GM12864 (cell line): ENCODE results near the gene AFF3.

Experiments used
- DNase-seq: peaks from one replicate; pipeline ENCODE4 v3.0.0-alpha.2; 2011; ENCODE audit warnings: low read depth
- H3K4me3 ChIP-seq: 2 replicates; pipeline ENCODE4 v1.5.1; 2011; ENCODE audit warnings: mild to moderate bottlenecking, low read depth, low read length, control low read depth
- CTCF ChIP-seq: IDR thresholded peaks from 2 replicates; pipeline ENCODE4 v1.5.1; 2011; ENCODE audit warnings: low read depth, mild to moderate bottlenecking, moderate library complexity, low read length, control low read depth, inconsistent platforms; ENCODE audit errors: missing control alignments

AFF3 gene

GRCh38 chr2:99915108-99915675 lies 227.2 kb downstream of the AFF3 start:
- no peak overlapping the region for H3K4me3 ChIP-seq
- no peak for DNase-seq
- TF ChIP-seq CTCF, result no peak

- H3K4me3 ChIP-seq, result no peak overlapping the region
- no peak for DNase-seq
- no peak for TF ChIP-seq CTCF
Observed at GRCh38 chr2:99911736-99912135, 230.7 kb downstream of the AFF3 start.

GRCh38 chr2:99910902-99911301 lies 231.5 kb downstream of the AFF3 start:
- TF ChIP-seq CTCF, result no peak
- DNase-seq, result no peak
- H3K4me3 ChIP-seq, result no peak overlapping the region

- no peak for DNase-seq
- no peak for TF ChIP-seq CTCF
- no peak overlapping the region for H3K4me3 ChIP-seq
Observed at GRCh38 chr2:99905636-99906035, 236.8 kb downstream of the AFF3 start.

- no peak overlapping the region for H3K4me3 ChIP-seq
- DNase-seq, result no peak
- TF ChIP-seq CTCF, result no peak
Observed at GRCh38 chr2:99905025-99905424, 237.4 kb downstream of the AFF3 start.

- TF ChIP-seq CTCF, result no peak
- DNase-seq, result no peak
- H3K4me3 ChIP-seq, result no peak overlapping the region
Observed at GRCh38 chr2:99903981-99904380, 238.4 kb downstream of the AFF3 start.

- no peak for DNase-seq
- H3K4me3 ChIP-seq, result no peak overlapping the region
- no peak for TF ChIP-seq CTCF
Observed at GRCh38 chr2:99900556-99900955, 241.8 kb downstream of the AFF3 start.
